ENCODE results near the gene SH3RF3. TPM values are rescaled to one million over a fixed set of nuclear protein-coding genes. Genes with fewer than 3 reads are reported as not detected.

Gene SH3RF3
- total RNA-seq, 1 experiment from 2014 or later = not detected

- POLR2A ChIA-PET = no interaction called here
- Histone ChIP-seq H3K4me3 (replicated peaks in 1 of 2; ENCODE audit: low read depth in 1 of 2, low read length in 2 of 2) (no peak overlapping the region), H3K27ac (ENCODE audit: low read depth, low read length) (no peak overlapping the region), H3K4me1 (ENCODE audit: control insufficient read depth in 1 of 2, insufficient read depth in 2 of 2, low read length in 2 of 2) (no peaks in the 10 kb centered on the region), H2AFZ (ENCODE audit: low read depth, low read length, poor library complexity, severe bottlenecking) (no peak overlapping the region), H3K9ac (ENCODE audit: low read length) (no peak overlapping the region), H4K20me1 (ENCODE audit: insufficient read depth) (no peaks in the 10 kb centered on the region), H3K4me2 (ENCODE audit: low read length) (no peak overlapping the region), H3K9me3 (ENCODE audit: control insufficient read depth in 1 of 2, insufficient read depth in 1 of 2, low read depth in 1 of 2, low read length in 2 of 2) (no peaks in the 10 kb centered on the region), H3K79me2 (ENCODE audit: insufficient read depth, low read length) (no peaks in the 10 kb centered on the region), H3K27me3 (ENCODE audit: insufficient read depth, low read length) (no peaks in the 10 kb centered on the region; the same call in 1 of the 2 replicates), H3K9me2 (ENCODE audit: insufficient read depth) (no peaks in the 10 kb centered on the region), H3K36me3 (ENCODE audit: control insufficient read depth in 1 of 2, insufficient read depth in 2 of 2, low read length in 2 of 2) (no peaks in the 10 kb centered on the region)
- intact Hi-C loops (cut with micrococcal nuclease) = no loop called here
- BruUV-seq (replicated peaks) = no TSS peak
- RAD21 ChIA-PET (ENCODE audit: low non-redundant PET in 1 of 2, low total read pairs in 2 of 2, uncharacterized antibody in 2 of 2, unreplicated experiment in 2 of 2) = no interaction called here
- no peak for DNase-seq (ENCODE audit: low read depth, low spot score)
- TF ChIP-seq JUND (IDR thresholded peaks at IDR 0.05) (no peak), POLR2AphosphoS5 (IDR thresholded peaks at IDR 0.05; ENCODE audit: low read depth, low read length) (no peak), FOSL1 (IDR thresholded peaks at IDR 0.05; ENCODE audit: low read depth) (no peak), SRF (IDR thresholded peaks at IDR 0.05; ENCODE audit: low read depth) (no peak), ZBTB33 (IDR thresholded peaks at IDR 0.05; ENCODE audit: extremely low read depth, insufficient replicate concordance, low read length) (no peak), EGR1 (IDR thresholded peaks at IDR 0.05; ENCODE audit: low read depth) (no peak), SP1 (IDR thresholded peaks at IDR 0.05; ENCODE audit: low read depth) (no peak), ATF3 (IDR thresholded peaks at IDR 0.05) (no peak), ZNF274 (IDR thresholded peaks at IDR 0.05; ENCODE audit: low read depth, low read length) (no peak), CTCF (IDR thresholded peaks at IDR 0.05 in 2 of 3, conservative IDR thresholded peaks at IDR 0.05 in 1 of 3; ENCODE audit: borderline replicate concordance in 1 of 3, insufficient read depth in 1 of 3, low read depth in 2 of 3, low read length in 2 of 3) (no peak), RAD21 (IDR thresholded peaks at IDR 0.05; ENCODE audit: low read depth) (no peak), ZFX (IDR thresholded peaks at IDR 0.05) (no peak), SIN3A (IDR thresholded peaks at IDR 0.05; ENCODE audit: low read depth) (no peak), EZH2 (IDR thresholded peaks at IDR 0.05) (no peak)
- CTCF ChIA-PET = no interaction called here
- no peak for ATAC-seq
Measured at GRCh38 chr2:109256921-109257320, 127.9 kb downstream of the SH3RF3 start.

Measured in HCT116 (cell line).